Smooth muscle cell (in vitro differentiated cells): ENCODE measurements around the gene MTA1. TPM values are rescaled to one million over a fixed set of nuclear protein-coding genes. Genes with fewer than 3 reads are reported as not detected.

Experiments used
- DNase-seq: peaks from one replicate; lab custom pipeline; 2025; ENCODE audit not compliant: unreplicated experiment; lab: John Stamatoyannopoulos, UW
- H2AFZ ChIP-seq: fragments of 200-600 bp; sonication (generic); 2 replicates; pipeline ENCODE4 v1.6.0; 2016; ENCODE audit warnings: antibody characterized with exemption, low read depth, mild to moderate bottlenecking
- H3F3A ChIP-seq: fragments of 200-600 bp; sonication (generic); 2 replicates; pipeline ENCODE4 v1.6.0; 2017; ENCODE audit warnings: antibody characterized with exemption, low read depth
- H3K27ac ChIP-seq: fragments of 200-600 bp; sonication (generic); 2 replicates; pipeline ENCODE4 v1.5.1; 2016; ENCODE audit warnings: low read depth, mild to moderate bottlenecking
- H3K27me3 ChIP-seq: fragments of 200-600 bp; sonication (generic); 2 replicates; pipeline ENCODE4 v1.6.1; 2016; ENCODE audit warnings: low read depth, mild to moderate bottlenecking
- H3K36me3 ChIP-seq: fragments of 200-600 bp; sonication (generic); 2 replicates; pipeline ENCODE4 v1.5.1; 2016; ENCODE audit warnings: low read depth
- H3K4me1 ChIP-seq: fragments of 200-600 bp; sonication (generic); 2 replicates; pipeline ENCODE4 v1.5.1; 2016; ENCODE audit warnings: low read depth
- H3K4me2 ChIP-seq: fragments of 200-600 bp; sonication (generic); 2 replicates; pipeline ENCODE4 v1.6.0; 2016; ENCODE audit warnings: mild to moderate bottlenecking
- H3K4me3 ChIP-seq: fragments of 200-600 bp; sonication (generic); 2 replicates; pipeline ENCODE4 v1.5.1; 2016; ENCODE audit warnings: mild to moderate bottlenecking
- H3K79me2 ChIP-seq: fragments of 200-600 bp; sonication (generic); 2 replicates; pipeline ENCODE4 v1.6.0; 2016; ENCODE audit warnings: low read depth, mild to moderate bottlenecking
- H3K9ac ChIP-seq: fragments of 200-600 bp; sonication (generic); 2 replicates; pipeline ENCODE4 v1.6.0; 2016; ENCODE audit warnings: low read depth
- H3K9me3 ChIP-seq: fragments of 200-600 bp; sonication (generic); replicated peaks from 2 replicates; pipeline ENCODE4 v1.5.1; 2016; ENCODE audit warnings: low read depth
- H4K20me1 ChIP-seq: fragments of 200-600 bp; sonication (generic); 2 replicates; pipeline ENCODE4 v1.6.0; 2016; ENCODE audit warnings: low read depth
- WGBS: methylation state at CpG from one replicate; pipeline ENCODE4 v1.1.7; 2016; ENCODE audit warnings: low lambda C conversion rate; 5-methylcytosine and 5-hydroxymethylcytosine counted together
- polyA plus RNA-seq: library from polyadenylated mRNA; unstranded; fragments of >200 nt; fragmentation: Nextera tagmentation; extraction: Ambion mirVana; gene quantifications from 2 replicates; pipeline ENCODE4 v1.2.1, GENCODE V29; 2016
- total RNA-seq: library from RNA; depleted of rRNA; stranded (reverse); fragments of >200 nt; gene quantifications from 2 replicates; pipeline ENCODE4 v1.2.3, GENCODE V29; 2014
- TF ChIP-seq, protein P1 (sequence below): fragments of 200-600 bp; sonication (generic); IDR thresholded peaks from 2 replicates; pipeline ENCODE4 v1.5.1; 2017; ENCODE audit warnings: borderline replicate concordance, mild to moderate bottlenecking, antibody characterized with exemption; ENCODE audit not compliant: insufficient read depth, poor library complexity, severe bottlenecking

The MTA1 gene
- total and polyA plus RNA-seq, 2 experiments from 2014 or later: 41.3 to 48.7 TPM

GRCh38 chr14:105389976-105390848 lies 29.4 kb upstream of the MTA1 start:
- DNase-seq: no peak
- TF ChIP-seq, protein P1, sequence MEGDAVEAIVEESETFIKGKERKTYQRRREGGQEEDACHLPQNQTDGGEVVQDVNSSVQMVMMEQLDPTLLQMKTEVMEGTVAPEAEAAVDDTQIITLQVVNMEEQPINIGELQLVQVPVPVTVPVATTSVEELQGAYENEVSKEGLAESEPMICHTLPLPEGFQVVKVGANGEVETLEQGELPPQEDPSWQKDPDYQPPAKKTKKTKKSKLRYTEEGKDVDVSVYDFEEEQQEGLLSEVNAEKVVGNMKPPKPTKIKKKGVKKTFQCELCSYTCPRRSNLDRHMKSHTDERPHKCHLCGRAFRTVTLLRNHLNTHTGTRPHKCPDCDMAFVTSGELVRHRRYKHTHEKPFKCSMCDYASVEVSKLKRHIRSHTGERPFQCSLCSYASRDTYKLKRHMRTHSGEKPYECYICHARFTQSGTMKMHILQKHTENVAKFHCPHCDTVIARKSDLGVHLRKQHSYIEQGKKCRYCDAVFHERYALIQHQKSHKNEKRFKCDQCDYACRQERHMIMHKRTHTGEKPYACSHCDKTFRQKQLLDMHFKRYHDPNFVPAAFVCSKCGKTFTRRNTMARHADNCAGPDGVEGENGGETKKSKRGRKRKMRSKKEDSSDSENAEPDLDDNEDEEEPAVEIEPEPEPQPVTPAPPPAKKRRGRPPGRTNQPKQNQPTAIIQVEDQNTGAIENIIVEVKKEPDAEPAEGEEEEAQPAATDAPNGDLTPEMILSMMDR: no peak
- Histone ChIP-seq H3K36me3 (no peaks in the 10 kb centered on the region), H3K9me3 (no peaks in the 10 kb centered on the region), H3K4me3 (no peak overlapping the region), H3K4me1 (no peaks in the 10 kb centered on the region), H3F3A (no peaks in the 10 kb centered on the region), H3K27me3 (no peaks in the 10 kb centered on the region), H4K20me1 (no peaks in the 10 kb centered on the region), H3K79me2 (no peaks in the 10 kb centered on the region), H3K4me2 (no peak overlapping the region), H3K9ac (no peak overlapping the region), H2AFZ (no peak overlapping the region), H3K27ac (no peak overlapping the region)
- 85% methylated on average over 26 of the region's 27 CpGs for WGBS

DNA sequence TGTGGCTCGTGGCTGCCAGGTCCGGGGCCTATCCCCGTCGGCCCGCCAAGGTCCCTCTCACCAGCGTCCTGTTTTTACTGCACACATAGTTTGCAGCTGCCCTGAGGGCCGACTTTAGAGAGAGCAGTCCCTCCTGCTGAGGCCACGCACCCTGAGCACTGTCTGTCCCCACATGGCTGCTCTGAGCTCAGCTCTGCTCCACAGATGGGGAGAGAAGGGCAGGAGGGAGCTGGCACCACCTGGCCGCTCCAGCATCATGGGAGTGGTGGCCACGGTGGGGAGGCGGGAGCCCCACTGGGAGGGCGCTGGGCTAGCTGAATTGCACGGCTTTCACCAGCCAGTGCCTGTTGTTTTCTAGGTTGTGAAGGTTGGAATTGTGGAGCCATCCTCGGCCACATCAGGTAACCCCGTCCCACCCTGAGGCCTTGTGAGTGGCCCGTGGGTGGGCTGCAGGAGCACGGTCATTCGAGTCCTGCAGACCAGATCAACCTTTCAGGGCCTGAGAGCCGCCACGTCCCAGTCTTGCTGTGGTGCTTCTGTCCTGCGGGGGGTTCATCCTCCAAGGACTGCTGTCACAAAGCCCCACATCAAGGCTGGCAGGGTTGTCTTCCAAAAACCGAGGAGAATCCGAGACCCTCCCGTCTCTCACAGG lies 28.7 kb upstream of the MTA1 start:
- Histone ChIP-seq H3K79me2 (no peaks in the 10 kb centered on the region), H3K27me3 (no peaks in the 10 kb centered on the region), H3K9me3 (no peaks in the 10 kb centered on the region), H3K27ac (no peak overlapping the region), H3K4me3 (no peak overlapping the region), H4K20me1 (no peaks in the 10 kb centered on the region), H3K4me2 (no peak overlapping the region), H3K4me1 (no peaks in the 10 kb centered on the region), H3F3A (no peaks in the 10 kb centered on the region), H3K36me3 (no peaks in the 10 kb centered on the region), H2AFZ (no peak overlapping the region), H3K9ac (no peak overlapping the region)
- no peak for DNase-seq
- TF ChIP-seq, protein P1: no peak
- WGBS: 92% methylated on average over 21 of the region's 24 CpGs

GRCh38 chr14:105391541-105391940 lies 28.1 kb upstream of the MTA1 start:
- no peak overlapping the region for H3K27ac ChIP-seq
- H3F3A ChIP-seq: no peaks in the 10 kb centered on the region
- H3K4me3 ChIP-seq: no peak overlapping the region
- no peaks in the 10 kb centered on the region for H3K36me3 ChIP-seq
- no peak overlapping the region for H3K9ac ChIP-seq
- H3K79me2 ChIP-seq: no peaks in the 10 kb centered on the region
- no peak overlapping the region for H2AFZ ChIP-seq
- no peaks in the 10 kb centered on the region for H4K20me1 ChIP-seq
- no peak for DNase-seq
- TF ChIP-seq, protein P1: no peak
- no peaks in the 10 kb centered on the region for H3K9me3 ChIP-seq
- H3K4me1 ChIP-seq: no peaks in the 10 kb centered on the region
- H3K27me3 ChIP-seq: no peaks in the 10 kb centered on the region
- H3K4me2 ChIP-seq: no peak overlapping the region
- 96% methylated on average over 23 of the region's 23 CpGs for WGBS
